Mesenchymal stem cell (in vitro differentiated cells and primary cell): Measurements from ENCODE around the gene LIPC.

ENCODE experiments used
- DNase-seq: peaks from one replicate; pipeline ENCODE4 v3.0.0-alpha.2; 2013
- H2AFZ ChIP-seq: one replicate; pipeline ENCODE4 v1.6.1; 2013; ENCODE audit warnings: low read depth, mild to moderate bottlenecking, control low read depth, inconsistent platforms, low read length, moderate library complexity
- H2AK5ac ChIP-seq: 2 replicates; pipeline ENCODE4 v1.6.1; 2013; ENCODE audit warnings: low read length, moderate library complexity, mild to moderate bottlenecking, inconsistent platforms; ENCODE audit not compliant: severe bottlenecking
- H2BK120ac ChIP-seq: one replicate; pipeline ENCODE4 v1.6.1; 2013; ENCODE audit warnings: low read depth, mild to moderate bottlenecking, inconsistent platforms, low read length, moderate library complexity
- H2BK12ac ChIP-seq, 2 experiments: one replicate each; pipeline ENCODE4 v1.6.1; 2013; ENCODE audit warnings: inconsistent platforms in 2 of 2, low read length in 2 of 2, mild to moderate bottlenecking in 2 of 2, moderate library complexity in 2 of 2, control low read depth in 1 of 2
- H2BK15ac ChIP-seq: one replicate; pipeline ENCODE4 v1.6.1; 2013; ENCODE audit warnings: mild to moderate bottlenecking, low read depth, inconsistent platforms; ENCODE audit not compliant: poor library complexity, severe bottlenecking
- H2BK5ac ChIP-seq: 2 replicates; pipeline ENCODE4 v1.6.1; 2013; ENCODE audit warnings: low read depth, mild to moderate bottlenecking, low read length, control low read depth, inconsistent platforms; ENCODE audit not compliant: poor library complexity, severe bottlenecking
- H3K14ac ChIP-seq, 2 experiments: one replicate each; pipeline ENCODE4 v1.6.1; 2013; ENCODE audit warnings: inconsistent platforms in 2 of 2, low read length in 2 of 2, control low read depth in 1 of 2, mild to moderate bottlenecking in 1 of 2, moderate library complexity in 1 of 2
- H3K18ac ChIP-seq, 2 experiments: one replicate each; pipeline ENCODE4 v1.6.1; 2013; ENCODE audit warnings: inconsistent platforms in 2 of 2, low read length in 2 of 2, control low read depth in 1 of 2, low read depth in 1 of 2, mild to moderate bottlenecking in 1 of 2
- H3K23ac ChIP-seq, 2 experiments: one replicate each; pipeline ENCODE4 v1.6.1; 2013; ENCODE audit warnings: inconsistent platforms in 2 of 2, low read length in 2 of 2, mild to moderate bottlenecking in 2 of 2, moderate library complexity in 2 of 2, control low read depth in 1 of 2
- H3K27ac ChIP-seq: 2 replicates; pipeline ENCODE4 v1.5.1; 2013; ENCODE audit warnings: mild to moderate bottlenecking, moderate library complexity, low read length, control low read depth, inconsistent platforms; ENCODE audit not compliant: poor library complexity, severe bottlenecking
- H3K27me3 ChIP-seq, 2 experiments: 2 replicates each; pipeline versions ENCODE4 v1.6.1 to v1.7.0; 2013; ENCODE audit warnings: low read length in 2 of 2, mild to moderate bottlenecking in 2 of 2, moderate library complexity in 2 of 2, control low read depth in 1 of 2, inconsistent platforms in 1 of 2; ENCODE audit not compliant: control insufficient read depth in 1 of 2, insufficient read depth in 1 of 2
- H3K36me3 ChIP-seq, 2 experiments: 2 replicates each; pipeline versions ENCODE4 v1.6.1 to v1.7.0; 2013; ENCODE audit warnings: low read length in 2 of 2, control low read depth in 1 of 2, inconsistent platforms in 1 of 2, low read depth in 1 of 2, mild to moderate bottlenecking in 1 of 2; ENCODE audit not compliant: insufficient read depth in 2 of 2, control insufficient read depth in 1 of 2
- H3K4ac ChIP-seq, 2 experiments: one replicate each; pipeline ENCODE4 v1.6.1; 2013; ENCODE audit warnings: inconsistent platforms in 2 of 2, low read length in 2 of 2, mild to moderate bottlenecking in 2 of 2, moderate library complexity in 2 of 2, control low read depth in 1 of 2, low read depth in 1 of 2
- H3K4me1 ChIP-seq: 2 replicates; pipeline ENCODE4 v1.6.1; 2013; ENCODE audit warnings: low read depth, low read length, control low read depth; ENCODE audit not compliant: control insufficient read depth, insufficient read depth
- H3K4me2 ChIP-seq: 2 replicates; pipeline ENCODE4 v1.6.1; 2013; ENCODE audit warnings: low read length, mild to moderate bottlenecking, inconsistent platforms; ENCODE audit not compliant: poor library complexity, severe bottlenecking
- H3K4me3 ChIP-seq, 2 experiments: 2 replicates each; pipeline versions ENCODE4 v1.5.1 to v1.7.0; 2013; ENCODE audit warnings: low read length in 2 of 2, mild to moderate bottlenecking in 2 of 2, control low read depth in 1 of 2, low read depth in 1 of 2; ENCODE audit not compliant: insufficient read depth in 1 of 2
- H3K79me1 ChIP-seq: replicated peaks from 2 replicates; pipeline ENCODE4 v1.6.1; 2013; ENCODE audit warnings: mild to moderate bottlenecking, control low read depth, low read length, inconsistent platforms; ENCODE audit not compliant: poor library complexity, severe bottlenecking
- H3K9ac ChIP-seq: 2 replicates; pipeline ENCODE4 v1.7.0; 2013; ENCODE audit warnings: mild to moderate bottlenecking, low read length, moderate library complexity
- H3K9me3 ChIP-seq: 2 replicates; pipeline ENCODE4 v1.7.0; 2013; ENCODE audit warnings: mild to moderate bottlenecking, low read length; ENCODE audit not compliant: control insufficient read depth
- H4K8ac ChIP-seq: one replicate; pipeline ENCODE4 v1.6.1; 2013; ENCODE audit warnings: inconsistent platforms, mild to moderate bottlenecking, low read length, moderate library complexity
- H4K91ac ChIP-seq: one replicate; pipeline ENCODE4 v1.6.1; 2013; ENCODE audit warnings: mild to moderate bottlenecking, low read length, inconsistent platforms
- WGBS: methylation state at CpG from one replicate; pipeline ENCODE4 v1.1.7; 2013; ENCODE audit warnings: mixed read lengths; 5-methylcytosine and 5-hydroxymethylcytosine counted together

LIPC gene

DNA sequence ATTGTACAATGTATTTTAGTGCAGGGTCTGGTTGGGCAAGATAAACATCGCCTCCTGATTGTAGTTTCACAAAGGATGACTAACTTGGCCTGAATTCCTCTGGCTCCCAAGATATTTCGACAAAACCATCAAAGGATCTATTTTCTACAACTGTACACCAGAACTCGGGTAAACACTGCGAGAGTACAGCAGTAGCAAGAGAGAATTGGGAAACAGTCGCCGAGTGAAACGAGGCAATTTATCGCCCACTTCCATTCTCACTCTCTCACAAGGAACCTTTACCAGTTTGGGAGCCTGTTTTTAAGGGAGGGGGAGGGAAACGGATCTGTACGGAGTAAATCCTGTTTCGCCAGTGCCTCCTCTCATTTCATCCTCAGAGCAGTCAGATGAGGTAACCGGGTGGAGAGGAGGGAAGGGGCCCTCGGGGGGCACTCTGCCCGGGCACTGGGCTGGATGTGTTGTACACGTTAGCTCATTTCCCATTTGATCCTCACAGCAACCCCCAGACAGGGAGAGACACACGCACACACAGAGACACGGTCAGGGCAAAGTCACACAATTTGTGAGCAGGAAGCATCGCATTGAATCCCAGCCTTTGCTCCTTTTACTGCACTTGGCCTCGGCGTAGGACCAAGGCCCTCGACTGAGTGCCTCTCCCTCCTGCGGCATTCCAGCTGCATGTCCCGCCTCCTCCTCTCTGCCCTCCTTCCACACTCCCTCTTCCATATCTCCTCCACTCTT lies 120.1 kb downstream of the LIPC start:
- Histone ChIP-seq H2BK120ac (peak overlapping the region; percentile 90), H3K4me2 (peak overlapping the region; percentile 1)

DNA sequence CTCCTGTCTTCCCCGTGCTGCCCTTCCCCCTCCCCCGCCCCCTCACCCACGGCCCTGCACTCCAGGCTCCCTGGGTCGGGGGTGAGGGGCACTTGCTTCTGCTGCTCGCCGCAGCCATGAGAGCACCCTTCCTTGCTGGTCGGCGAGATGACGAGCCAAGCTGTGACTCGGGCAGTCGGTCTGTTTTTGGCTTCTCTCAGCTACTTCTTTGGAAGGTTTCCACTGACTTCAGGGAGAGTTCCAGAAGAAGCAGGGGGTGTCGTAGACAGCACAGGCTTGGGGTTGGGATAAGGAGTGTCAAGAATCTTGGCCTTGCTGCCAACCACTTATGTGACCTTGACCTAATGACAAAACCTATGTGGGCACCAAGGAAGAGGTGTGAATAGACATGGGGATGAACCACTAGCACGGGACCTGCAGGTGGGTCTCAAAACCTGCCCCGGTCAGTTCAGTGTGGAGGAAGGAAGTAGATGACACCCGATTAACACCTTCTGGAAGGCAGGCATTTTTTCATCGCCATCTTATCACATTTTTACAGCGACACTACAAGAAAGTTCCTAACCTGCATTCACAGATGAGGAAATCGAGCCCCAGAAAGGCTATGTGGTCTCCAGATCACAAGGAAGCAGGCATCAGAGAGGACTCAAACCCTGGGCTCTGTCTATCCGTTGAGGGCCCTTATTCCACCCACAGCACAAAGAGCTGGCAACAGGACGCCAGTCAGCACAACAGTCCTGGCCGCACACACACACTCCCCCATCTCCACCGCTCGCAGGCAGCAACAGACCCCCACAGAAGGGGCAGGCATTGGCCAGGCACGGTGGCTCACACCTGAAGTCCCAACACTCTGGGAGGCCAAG lies 120.9 kb downstream of the LIPC start:
- Histone ChIP-seq H4K91ac (peak overlapping the region; percentile 97), H3K27ac (no peak overlapping the region), H3K14ac (no peak overlapping the region), H3K79me1 (no peaks in the 10 kb centered on the region), H3K4ac (peak overlapping the region; percentile 78 to 83), H3K9ac (peak overlapping the region; percentile 94), H3K4me2 (no peak overlapping the region), H3K18ac (peak overlapping the region; percentile 93 to 97), H3K4me1 (peaks cover 22% of the 10 kb centered on the region), H2BK5ac (no peak overlapping the region), H2BK12ac (peak overlapping the region; percentile 86 to 93), H3K27me3 (peaks cover 0 to 7% of the 10 kb centered on the region in 2 experiments), H3K9me3 (no peaks in the 10 kb centered on the region), H3K4me3 (peak overlapping the region in 1 of 2 experiments; percentile 72), H2AK5ac (peak overlapping the region; percentile 28), H2AFZ (no peak overlapping the region), H3K23ac (no peak overlapping the region), H2BK15ac (peak overlapping the region; percentile 15), H3K36me3 (peaks cover 0 to 3% of the 10 kb centered on the region in 2 experiments), H4K8ac (peak overlapping the region; percentile 87), H2BK120ac (peak overlapping the region; percentile 90)
- no peak for DNase-seq
- WGBS, result 89% methylated on average over 24 of the region's 24 CpGs

More for the DNA sequence above, 120.1 kb downstream of the LIPC start:
- Histone ChIP-seq H3K9ac (peak overlapping the region; percentile 94), H2AK5ac (peak overlapping the region; percentile 47), H2BK12ac (peak overlapping the region; percentile 93 to 96), H4K8ac (peak overlapping the region; percentile 87), H2BK15ac (peak overlapping the region; percentile 15), H2AFZ (peak overlapping the region; percentile 36), H3K79me1 (no peaks in the 10 kb centered on the region), H3K14ac (peak overlapping the region in 1 of 2 experiments; percentile 23), H3K27ac (peak overlapping the region; percentile 66), H3K4me3 (peak overlapping the region in 1 of 2 experiments; percentile 72), H3K4ac (peak overlapping the region; percentile 78 to 83), H3K18ac (peak overlapping the region; percentile 93 to 97), H3K9me3 (no peaks in the 10 kb centered on the region), H4K91ac (peak overlapping the region; percentile 97), H3K27me3 (peaks cover 0 to 7% of the 10 kb centered on the region in 2 experiments), H3K36me3 (peaks cover 0 to 3% of the 10 kb centered on the region in 2 experiments), H3K4me1 (peaks cover 26% of the 10 kb centered on the region), H3K23ac (no peak overlapping the region), H2BK5ac (no peak overlapping the region)
- WGBS, result 28% methylated on average over 19 of the region's 23 CpGs
- peak; percentile 96 for DNase-seq

DNA sequence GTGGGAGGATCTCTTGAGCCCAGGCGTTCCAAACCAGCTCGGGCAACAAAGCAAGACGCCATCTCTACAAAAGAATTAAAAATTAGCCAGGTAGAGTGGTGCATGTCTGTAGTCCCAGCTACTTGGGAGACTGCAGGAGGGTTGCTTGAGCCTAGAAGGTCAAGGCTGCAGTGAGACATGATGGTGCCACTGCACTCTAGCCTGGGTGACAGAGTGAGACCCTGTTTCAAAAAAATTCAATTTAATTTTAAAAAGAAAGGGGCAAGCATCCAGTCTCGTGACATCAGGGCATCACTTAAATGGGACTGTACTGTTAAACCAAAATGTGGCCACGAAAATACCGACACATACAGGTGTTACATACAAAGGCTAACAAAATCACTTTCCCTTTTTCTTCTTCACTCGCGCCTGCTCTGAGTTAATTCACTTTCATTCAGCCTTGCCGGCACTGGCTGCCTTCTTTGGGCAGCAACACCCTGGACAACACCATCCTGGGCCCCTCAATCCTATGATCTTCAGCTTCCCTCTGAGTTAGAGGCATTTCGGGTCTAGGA lies 121.7 kb downstream of the LIPC start:
- no peak overlapping the region for H4K91ac ChIP-seq
- no peak overlapping the region for H3K14ac ChIP-seq
- H2AFZ ChIP-seq, result no peak overlapping the region
- H2BK15ac ChIP-seq, result no peak overlapping the region
- no peak overlapping the region for H3K9ac ChIP-seq
- H3K18ac ChIP-seq, result peak overlapping the region in 1 of 2 experiments; percentile 55
- no peak overlapping the region for H3K23ac ChIP-seq
- H2BK120ac ChIP-seq, result no peak overlapping the region
- no peaks in the 10 kb centered on the region for H3K36me3 ChIP-seq
- H3K27ac ChIP-seq, result no peak overlapping the region
- peak overlapping the region in 1 of 2 experiments; percentile 40 for H3K4ac ChIP-seq
- peaks cover 16% of the 10 kb centered on the region for H3K4me1 ChIP-seq
- no peak overlapping the region for H2BK5ac ChIP-seq
- DNase-seq, result no peak
- H3K4me3 ChIP-seq, result no peak overlapping the region
- no peaks in the 10 kb centered on the region for H3K79me1 ChIP-seq
- H2AK5ac ChIP-seq, result peak overlapping the region; percentile 41
- peaks cover 0 to 7% of the 10 kb centered on the region in 2 experiments for H3K27me3 ChIP-seq
- H4K8ac ChIP-seq, result no peak overlapping the region
- no peak overlapping the region for H3K4me2 ChIP-seq
- no peaks in the 10 kb centered on the region for H3K9me3 ChIP-seq
- WGBS, result 97% methylated on average over 10 of the region's 10 CpGs
- peak overlapping the region; percentile 86 to 93 for H2BK12ac ChIP-seq
